Tibial artery (tissue), 4 donors: Measurements from ENCODE around the gene SORCS2.
A peak's percentile ranks its signal among the peaks of the same experiment; 100 is the strongest.

Experiments
- DNase-seq, 2 donors: peaks; one replicate each; pipeline ENCODE4 v3.0.0-alpha.2; 2019
- H3K27ac ChIP-seq, 2 donors: fragments of 200-600 bp; sonication (generic) in 1 of 2; 1 replicate in 1 of 2; 2 replicates in 1 of 2; pipeline ENCODE4 v1.5.1; 2018 to 2019; ENCODE audit warnings: mild to moderate bottlenecking in 1 of 2
- H3K27me3 ChIP-seq, 2 donors: fragments of 200-600 bp; sonication (generic) in 1 of 2; one replicate each; pipeline versions ENCODE4 v1.5.1 to v1.6.0; 2016 to 2019
- H3K36me3 ChIP-seq, 3 donors: fragments of 200-600 bp; sonication (generic) in 2 of 3; one replicate each; pipeline ENCODE4 v1.5.1; 2016 to 2019; ENCODE audit warnings: mild to moderate bottlenecking in 2 of 3
- H3K4me1 ChIP-seq, 4 donors: fragments of 200-600 bp; sonication (generic) in 2 of 4; 1 replicate in 3 of 4; 2 replicates in 1 of 4; pipeline ENCODE4 v1.5.1; 2016 to 2019
- H3K4me3 ChIP-seq, 2 donors: fragments of 200-600 bp; sonication (generic) in 1 of 2; 1 replicate in 1 of 2; 2 replicates in 1 of 2; pipeline ENCODE4 v1.5.1; 2018 to 2019; ENCODE audit warnings: mild to moderate bottlenecking in 2 of 2
- H3K9me3 ChIP-seq, 3 donors: fragments of 200-600 bp; sonication (generic) in 1 of 3; one replicate each; pipeline ENCODE4 v1.5.1; 2016 to 2019
- intact Hi-C: fragments of 100-400 bp; cut with DNase I; formaldehyde crosslinking; loops from one replicate; pipeline ENCODE4 v1.15.0; 2023; ENCODE audit warnings: low total_unique reads
- TF ChIP-seq, protein P1 (sequence below), 2 experiments: fragments of 200-600 bp in 1 of 2; fragments of 450-650 bp in 1 of 2; IDR thresholded peaks; one replicate each; pipeline ENCODE4 v1.5.1; 2017 to 2019; ENCODE audit warnings: antibody characterized with exemption in 2 of 2, mild to moderate bottlenecking in 1 of 2, moderate library complexity in 1 of 2

The SORCS2 gene

DNA sequence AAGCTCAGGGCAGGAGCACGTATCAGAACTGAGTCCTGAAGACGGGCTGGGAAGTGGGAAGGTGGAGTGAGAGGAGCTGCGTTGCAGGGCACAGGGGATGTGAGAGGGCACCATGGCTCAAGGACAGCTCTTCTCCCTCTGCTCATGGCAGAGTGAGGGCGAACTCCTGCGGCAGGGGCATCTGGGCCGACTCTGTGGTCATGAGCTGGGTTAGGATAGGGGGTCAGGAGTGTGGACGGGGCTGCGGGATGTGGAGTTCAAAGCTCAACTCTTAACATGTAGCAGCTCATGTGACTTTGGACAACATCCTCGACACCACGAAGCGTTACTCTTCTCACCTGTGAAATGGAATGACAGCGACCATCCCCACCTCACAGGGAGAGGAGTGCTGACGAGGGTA, 19.4 kb upstream of the SORCS2 start:
- Histone ChIP-seq H3K27ac (no peak overlapping the region), H3K4me1 (no peaks in the 10 kb centered on the region), H3K9me3 (no peaks in the 10 kb centered on the region), H3K27me3 (no peaks in the 10 kb centered on the region), H3K4me3 (no peak overlapping the region), H3K36me3 (no peaks in the 10 kb centered on the region)
- TF ChIP-seq, protein P1, sequence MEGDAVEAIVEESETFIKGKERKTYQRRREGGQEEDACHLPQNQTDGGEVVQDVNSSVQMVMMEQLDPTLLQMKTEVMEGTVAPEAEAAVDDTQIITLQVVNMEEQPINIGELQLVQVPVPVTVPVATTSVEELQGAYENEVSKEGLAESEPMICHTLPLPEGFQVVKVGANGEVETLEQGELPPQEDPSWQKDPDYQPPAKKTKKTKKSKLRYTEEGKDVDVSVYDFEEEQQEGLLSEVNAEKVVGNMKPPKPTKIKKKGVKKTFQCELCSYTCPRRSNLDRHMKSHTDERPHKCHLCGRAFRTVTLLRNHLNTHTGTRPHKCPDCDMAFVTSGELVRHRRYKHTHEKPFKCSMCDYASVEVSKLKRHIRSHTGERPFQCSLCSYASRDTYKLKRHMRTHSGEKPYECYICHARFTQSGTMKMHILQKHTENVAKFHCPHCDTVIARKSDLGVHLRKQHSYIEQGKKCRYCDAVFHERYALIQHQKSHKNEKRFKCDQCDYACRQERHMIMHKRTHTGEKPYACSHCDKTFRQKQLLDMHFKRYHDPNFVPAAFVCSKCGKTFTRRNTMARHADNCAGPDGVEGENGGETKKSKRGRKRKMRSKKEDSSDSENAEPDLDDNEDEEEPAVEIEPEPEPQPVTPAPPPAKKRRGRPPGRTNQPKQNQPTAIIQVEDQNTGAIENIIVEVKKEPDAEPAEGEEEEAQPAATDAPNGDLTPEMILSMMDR (IDR thresholded peaks at IDR 0.05), result no peak
- intact Hi-C loops, result no loop called here
- peak; percentile 13 to 56 for DNase-seq

DNA sequence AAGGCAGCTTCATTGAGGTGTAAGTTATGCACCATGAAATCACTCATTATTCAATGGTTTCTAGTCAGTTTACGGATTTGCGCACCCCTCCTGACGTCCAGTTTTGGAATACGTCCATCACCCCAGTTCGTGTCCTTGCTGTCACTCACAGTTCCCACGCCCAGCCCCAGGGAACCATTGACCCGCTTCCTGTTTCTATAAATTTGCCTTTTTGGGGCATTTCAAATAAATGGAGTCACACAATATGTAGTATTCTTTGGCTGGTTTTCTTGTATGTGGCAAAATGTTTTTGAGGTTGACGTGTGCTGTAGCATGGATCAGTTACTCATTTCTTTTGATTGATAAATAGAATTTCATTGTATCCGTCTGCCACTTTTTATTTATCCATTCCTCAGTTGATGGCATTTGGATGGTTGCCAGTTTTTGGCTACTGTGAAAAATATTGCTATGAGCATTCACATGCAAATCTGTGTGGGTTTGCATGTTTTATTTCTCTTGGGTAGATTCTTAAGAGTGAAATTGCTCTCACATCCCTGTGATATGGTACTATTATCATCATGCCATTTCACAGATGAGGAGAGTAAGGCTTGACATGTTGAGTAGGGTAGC, 18.4 kb upstream of the SORCS2 start:
- intact Hi-C loops, result no loop called here
- DNase-seq, result no peak
- no peak overlapping the region for H3K27ac ChIP-seq

DNA sequence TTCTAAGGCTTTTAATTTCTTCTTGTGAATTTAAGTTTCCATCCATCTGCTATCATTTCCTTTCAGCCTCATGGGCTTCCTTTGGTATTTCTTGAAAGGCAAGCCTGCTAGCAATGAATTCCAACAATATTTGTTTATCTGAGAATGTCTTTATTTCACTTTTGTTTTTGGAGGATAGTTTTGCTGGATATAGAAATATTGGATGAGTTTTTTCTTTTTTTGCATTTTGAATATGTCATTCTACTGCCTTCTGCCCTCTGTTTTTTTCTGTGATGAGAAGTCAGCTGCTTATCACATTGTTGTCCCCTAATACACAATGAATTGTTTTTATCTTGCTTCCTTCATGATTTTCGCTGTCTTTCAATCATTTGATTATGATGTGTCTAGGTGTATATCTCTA, 13.2 kb upstream of the SORCS2 start:
- no peaks in the 10 kb centered on the region for H3K27me3 ChIP-seq

More for the DNA sequence above, 18.4 kb upstream of the SORCS2 start:
- no peaks in the 10 kb centered on the region for H3K4me1 ChIP-seq
- no peak overlapping the region for H3K4me3 ChIP-seq
- peaks cover 0 to 3% (median 2%) of the 10 kb centered on the region in 3 donors for H3K9me3 ChIP-seq
- H3K27me3 ChIP-seq, result no peaks in the 10 kb centered on the region
- H3K36me3 ChIP-seq, result no peaks in the 10 kb centered on the region
- TF ChIP-seq, protein P1 (IDR thresholded peaks at IDR 0.05), result no peak

DNA sequence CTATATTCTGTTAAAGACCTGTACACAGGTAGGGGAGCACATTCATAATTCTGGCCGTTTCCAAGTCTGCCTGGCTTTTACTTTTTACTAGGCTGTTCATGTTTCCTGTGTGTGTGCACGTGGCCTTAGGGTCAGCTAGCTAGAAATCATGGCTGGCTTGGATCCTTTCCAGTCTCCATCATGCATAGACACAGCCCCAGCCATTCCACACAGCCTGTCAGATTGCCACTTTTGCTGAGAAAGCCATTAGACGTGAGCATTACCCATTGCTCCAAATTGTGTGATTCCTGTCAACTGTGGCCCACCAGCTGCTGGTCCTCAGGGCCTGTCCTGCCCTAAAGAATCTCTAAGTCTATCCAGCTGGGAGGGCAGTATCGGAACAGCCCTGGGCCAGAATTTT, 11.4 kb upstream of the SORCS2 start:
- Histone ChIP-seq H3K36me3 (no peaks in the 10 kb centered on the region), H3K4me3 (no peak overlapping the region), H3K9me3 (peaks cover 0 to 16% (median 3%) of the 10 kb centered on the region in 3 donors), H3K27ac (no peak overlapping the region), H3K27me3 (peaks cover 0 to 10% of the 10 kb centered on the region in 2 donors), H3K4me1 (no peaks in the 10 kb centered on the region)
- peak in 1 of 2 donors; percentile 38 for DNase-seq
- TF ChIP-seq, protein P1 (IDR thresholded peaks at IDR 0.05), result no peak
- intact Hi-C loops, result no loop called here

More for the DNA sequence above, 13.2 kb upstream of the SORCS2 start:
- TF ChIP-seq, protein P1 (IDR thresholded peaks at IDR 0.05), result no peak
- no peak for DNase-seq
- intact Hi-C loops, result no loop called here
- Histone ChIP-seq H3K9me3 (peaks cover 0 to 16% (median 3%) of the 10 kb centered on the region in 3 donors), H3K27ac (no peak overlapping the region), H3K4me1 (no peaks in the 10 kb centered on the region), H3K36me3 (no peaks in the 10 kb centered on the region), H3K4me3 (no peak overlapping the region)

DNA sequence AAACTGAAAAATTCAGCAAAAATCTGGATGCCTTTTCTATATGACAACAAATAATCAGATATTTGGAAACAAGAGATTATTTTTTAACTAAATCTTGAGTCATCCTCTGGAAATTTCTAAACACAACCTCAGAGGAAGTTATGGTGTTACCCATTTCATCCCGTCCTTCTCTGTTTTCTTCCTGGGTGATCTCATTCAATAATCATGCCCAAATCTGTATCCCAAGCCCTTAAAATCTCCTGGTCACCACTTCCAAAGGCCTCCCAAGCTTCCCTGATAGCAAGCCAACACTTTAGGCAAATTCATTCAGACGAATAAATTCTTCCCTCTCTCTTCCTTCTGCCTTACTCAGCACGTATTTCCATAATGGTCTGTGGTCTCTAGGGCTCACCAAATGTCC, 9.7 kb upstream of the SORCS2 start:
- TF ChIP-seq, protein P1 (IDR thresholded peaks at IDR 0.05), result no peak
- no peaks in the 10 kb centered on the region for H3K4me1 ChIP-seq
- intact Hi-C loops, result no loop called here
- no peaks in the 10 kb centered on the region for H3K36me3 ChIP-seq
- no peak overlapping the region for H3K27ac ChIP-seq
- H3K27me3 ChIP-seq, result peaks cover 0 to 25% of the 10 kb centered on the region in 2 donors
- H3K4me3 ChIP-seq, result no peak overlapping the region
- peaks cover 0 to 16% (median 3%) of the 10 kb centered on the region in 3 donors for H3K9me3 ChIP-seq
- DNase-seq, result no peak
